GM19351 (cell line): ENCODE results near the gene SLC34A1.

Experiments
- ATAC-seq: cut with Tn5 transposase; IDR thresholded peaks from one replicate; pipeline ENCODE4 v1.9.1; 2021; ENCODE audit warnings: mild to moderate bottlenecking, moderate library complexity; ENCODE audit not compliant: unreplicated experiment

SLC34A1 gene

GRCh38 chr5:177385720-177386119, 1.5 kb downstream of the SLC34A1 start:
- ATAC-seq = no peak

GRCh38 chr5:177386542-177386941, 2.3 kb downstream of the SLC34A1 start:
- no peak for ATAC-seq

- ATAC-seq = no peak
These were observed 3.2 kb downstream of the SLC34A1 start for GRCh38 chr5:177387405-177387804.

- no peak for ATAC-seq
These were observed 4.4 kb downstream of the SLC34A1 start for GRCh38 chr5:177388521-177389052.

GRCh38 chr5:177389241-177390169, 5.3 kb downstream of the SLC34A1 start:
- peak; percentile 56 for ATAC-seq

GRCh38 chr5:177390363-177391300, 6.4 kb downstream of the SLC34A1 start:
- ATAC-seq = peak; percentile 63

- ATAC-seq = no peak
These were observed 8.5 kb downstream of the SLC34A1 start for GRCh38 chr5:177392765-177393164.

- ATAC-seq = no peak
These were observed 9.1 kb downstream of the SLC34A1 start for GRCh38 chr5:177393206-177393765.

GRCh38 chr5:177393990-177394389, 9.8 kb downstream of the SLC34A1 start:
- ATAC-seq = no peak

- no peak for ATAC-seq
These were observed 11.8 kb downstream of the SLC34A1 start for GRCh38 chr5:177396078-177396477.

GRCh38 chr5:177396807-177397206, 12.6 kb downstream of the SLC34A1 start:
- no peak for ATAC-seq

- ATAC-seq = no peak
These were observed 13.7 kb downstream of the SLC34A1 start for GRCh38 chr5:177397875-177398390.

GRCh38 chr5:177399997-177400868, 16.0 kb downstream of the SLC34A1 start, which contains the start of gene PFN3:
Gene PFN3, minus strand, starts transcription at chr5:177400661. Its CDS starts 85 bp downstream, at chr5:177400576.
- ATAC-seq = no peak

- ATAC-seq = no peak
These were observed 18.2 kb downstream of the SLC34A1 start for GRCh38 chr5:177402271-177403043.

GRCh38 chr5:177403102-177403791, 19.0 kb downstream of the SLC34A1 start:
- peak; percentile 32 for ATAC-seq

- ATAC-seq = peak; percentile 81
These were observed 19.8 kb downstream of the SLC34A1 start for GRCh38 chr5:177403792-177404640.

- ATAC-seq = no peak
These were observed 20.5 kb downstream of the SLC34A1 start for GRCh38 chr5:177404641-177405179.
